ENCODE results near the gene ADAMTS2. TPM values are rescaled to one million over a fixed set of nuclear protein-coding genes. Genes with fewer than 3 reads are reported as not detected.

ADAMTS2 gene
- total and polyA plus RNA-seq, 2 donors from 2014 or later = 2.0 to 13.6 TPM

- TF ChIP-seq CTCF (IDR thresholded peaks at IDR 0.05; ENCODE audit: borderline replicate concordance, extremely low read depth, insufficient read depth) = no peak
Measured at GRCh38 chr5:179154346-179154990, 190.8 kb downstream of the ADAMTS2 start.

DNA sequence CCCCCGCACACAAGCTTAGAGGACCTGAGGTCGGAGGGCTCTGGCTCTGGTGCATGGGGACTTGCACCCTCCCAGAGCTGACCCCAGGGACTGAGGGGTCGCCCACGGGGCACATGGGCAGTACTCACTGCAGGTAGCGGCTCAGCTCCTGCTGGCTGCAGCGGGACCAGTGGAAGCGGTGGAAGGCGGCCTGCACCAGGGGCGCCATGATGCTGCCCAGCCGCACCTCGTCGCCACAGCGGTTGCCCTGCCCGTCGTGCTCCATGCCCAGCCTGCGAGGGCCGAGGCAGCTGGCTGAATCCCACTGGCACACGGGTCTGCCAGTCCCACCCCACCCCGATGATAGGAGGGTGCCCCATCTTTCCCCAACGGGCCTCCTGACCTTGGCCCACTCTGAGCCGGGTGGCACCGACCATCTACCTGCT, 191.3 kb downstream of the ADAMTS2 start:
- Histone ChIP-seq H3K9me3 (ENCODE audit: control insufficient read depth in 2 of 3, insufficient read depth in 1 of 3, low read length in 3 of 3) (no peaks in the 10 kb centered on the region), H3K4me3 (ENCODE audit: low read length in 3 of 3) (no peak overlapping the region), H3K9ac (ENCODE audit: low read length in 3 of 3) (no peak overlapping the region), H3K27ac (ENCODE audit: low read depth in 2 of 2, low read length in 2 of 2) (no peak overlapping the region), H3K4me1 (ENCODE audit: control insufficient read depth in 2 of 3, insufficient read depth in 2 of 3, low read depth in 1 of 3, low read length in 3 of 3) (no peaks in the 10 kb centered on the region), H3K27me3 (ENCODE audit: control insufficient read depth, insufficient read depth, low read length) (no peaks in the 10 kb centered on the region), H3K36me3 (ENCODE audit: control insufficient read depth in 2 of 3, insufficient read depth in 3 of 3, low read length in 3 of 3) (no peaks in the 10 kb centered on the region)
- no peak for TF ChIP-seq CTCF (IDR thresholded peaks at IDR 0.05; ENCODE audit: borderline replicate concordance, extremely low read depth, insufficient read depth)
- peak in 1 of 5 donors; percentile 63 for DNase-seq
- intact Hi-C loops (cut with DNase I) = no loop called here
- no peak for FAIRE-seq

More at GRCh38 chr5:179154346-179154990, 190.8 kb downstream of the ADAMTS2 start:
- Histone ChIP-seq H3K4me3 (ENCODE audit: low read length in 3 of 3) (no peak overlapping the region), H3K9ac (ENCODE audit: low read length in 3 of 3) (no peak overlapping the region), H3K27me3 (ENCODE audit: control insufficient read depth, insufficient read depth, low read length) (no peaks in the 10 kb centered on the region), H3K9me3 (ENCODE audit: control insufficient read depth in 2 of 3, insufficient read depth in 1 of 3, low read length in 3 of 3) (no peaks in the 10 kb centered on the region), H3K27ac (ENCODE audit: low read depth in 2 of 2, low read length in 2 of 2) (no peak overlapping the region), H3K36me3 (ENCODE audit: control insufficient read depth in 2 of 3, insufficient read depth in 3 of 3, low read length in 3 of 3) (no peaks in the 10 kb centered on the region), H3K4me1 (ENCODE audit: control insufficient read depth in 2 of 3, insufficient read depth in 2 of 3, low read depth in 1 of 3, low read length in 3 of 3) (no peaks in the 10 kb centered on the region)
- intact Hi-C loops (cut with DNase I) = no loop called here
- DNase-seq = peak in 2 of 5 donors; percentile 31 to 33
- FAIRE-seq = no peak

DNA sequence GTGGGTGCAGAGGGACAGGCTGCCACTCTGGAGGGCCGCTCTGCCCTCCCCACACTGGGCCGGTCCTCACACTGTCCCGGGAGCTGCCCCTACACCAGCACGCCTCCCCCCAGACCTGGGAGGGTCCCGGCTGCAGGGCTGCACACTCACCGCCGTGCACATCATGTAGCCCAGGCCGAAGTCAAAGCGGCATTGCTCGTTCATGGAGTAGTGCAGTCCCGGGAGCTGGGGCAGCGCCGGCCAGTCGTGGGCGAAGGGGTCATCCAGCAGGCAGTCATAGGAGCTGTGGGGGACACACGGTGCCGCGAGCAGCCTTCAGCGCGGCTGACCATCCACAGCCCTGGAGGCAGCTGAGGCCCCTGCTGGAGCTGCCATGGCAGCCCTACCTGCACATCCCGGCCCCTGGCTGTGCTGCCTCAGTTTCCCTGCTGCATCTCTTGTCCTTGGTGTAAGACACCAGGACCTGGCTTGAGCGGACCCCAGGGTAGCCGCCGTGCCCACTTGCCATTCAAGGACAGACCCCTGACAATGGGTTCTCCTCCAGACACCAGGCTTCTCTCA, 191.8 kb downstream of the ADAMTS2 start:
- H3K27ac ChIP-seq (ENCODE audit: low read depth in 2 of 2, low read length in 2 of 2) = no peak overlapping the region
- intact Hi-C loops (cut with DNase I) = no loop called here
- peak in 2 of 5 donors; percentile 26 to 66 for DNase-seq
- no peak for TF ChIP-seq CTCF (IDR thresholded peaks at IDR 0.05; ENCODE audit: borderline replicate concordance, extremely low read depth, insufficient read depth)
- FAIRE-seq = no peak
- no peaks in the 10 kb centered on the region for H3K9me3 ChIP-seq (ENCODE audit: control insufficient read depth in 2 of 3, insufficient read depth in 1 of 3, low read length in 3 of 3)
- no peaks in the 10 kb centered on the region for H3K4me1 ChIP-seq (ENCODE audit: control insufficient read depth in 2 of 3, insufficient read depth in 2 of 3, low read depth in 1 of 3, low read length in 3 of 3)
- no peak overlapping the region for H3K4me3 ChIP-seq (ENCODE audit: low read length in 3 of 3)
- no peaks in the 10 kb centered on the region for H3K36me3 ChIP-seq (ENCODE audit: control insufficient read depth in 2 of 3, insufficient read depth in 3 of 3, low read length in 3 of 3)
- H3K27me3 ChIP-seq (ENCODE audit: control insufficient read depth, insufficient read depth, low read length) = no peaks in the 10 kb centered on the region
- H3K9ac ChIP-seq (ENCODE audit: low read length in 3 of 3) = no peak overlapping the region

All from kidney (tissue), 14 donors.